ENCODE measurements around the gene PCLAF. TPM values are rescaled to one million over a fixed set of nuclear protein-coding genes. Genes with fewer than 3 reads are reported as not detected.
A peak's percentile ranks its signal among the peaks of the same experiment; 100 is the strongest.

PCLAF gene
- total and polyA plus RNA-seq, 2 of the 8 experiments (the other 6 are each of a cell fraction or from before 2014, with no cell fraction given): 76.2 to 124 TPM

GRCh38 chr15:64379216-64379960 lies 1.9 kb downstream of the PCLAF start:
- H3K27me3 ChIP-seq (replicated peaks in 1 of 4; ENCODE audit: control insufficient read depth in 3 of 4, extremely low read depth in 1 of 4, insufficient read depth in 3 of 4, low read length in 3 of 4): no peaks in the 10 kb centered on the region
- no peak overlapping the region for H2BK5ac ChIP-seq (ENCODE audit: low read depth, low read length)
- no peak overlapping the region for H2BK20ac ChIP-seq (ENCODE audit: low read length)
- no peak overlapping the region for H3K9ac ChIP-seq (replicated peaks in 1 of 4; ENCODE audit: extremely low read depth in 1 of 4, low read depth in 3 of 4, low read length in 3 of 4)
- H3K27ac ChIP-seq (ENCODE audit: low read depth, low read length): no peak overlapping the region
- no peak overlapping the region for H4K5ac ChIP-seq (ENCODE audit: insufficient read length, low read depth, low read length)
- H2AFZ ChIP-seq (ENCODE audit: low read length): no peak overlapping the region
- no peak for DNase-seq (ENCODE audit: low read depth in 1 of 2, low spot score in 2 of 2)
- H3K18ac ChIP-seq (ENCODE audit: extremely low read depth, low read length): no peak overlapping the region
- peaks cover 0 to 23% of the 10 kb centered on the region in 2 experiments; a peak in 2 of 4 replicates for H3K79me2 ChIP-seq (ENCODE audit: control insufficient read depth in 1 of 2, insufficient read depth in 2 of 2, low read length in 2 of 2)
- H3K4me2 ChIP-seq (ENCODE audit: insufficient read depth in 1 of 2, low read depth in 2 of 2, low read length in 2 of 2): peak overlapping the region; percentile 49 to 78; a peak in 3 of 4 replicates
- no peak overlapping the region for H4K91ac ChIP-seq (replicated peaks; ENCODE audit: insufficient read length, low read length)
- H3K9me3 ChIP-seq (ENCODE audit: insufficient read depth in 2 of 2, low read depth in 1 of 2, low read length in 1 of 2): no peaks in the 10 kb centered on the region
- H3K23me2 ChIP-seq (ENCODE audit: low read depth, low read length): peaks cover 5% of the 10 kb centered on the region; the same call in 1 of the 2 replicates
- no peak overlapping the region for H4K8ac ChIP-seq (ENCODE audit: extremely low read depth, insufficient read depth, low read length)
- WGBS, 2 experiments (ENCODE audit: extremely low coverage in 1 of 2, insufficient coverage in 1 of 2, insufficient read length in 1 of 2, insufficient replicate concordance in 2 of 2, low coverage in 1 of 2, low lambda C conversion rate in 2 of 2, missing lambda C conversion rate in 1 of 2): 77% methylated on average over 9 of the region's 9 CpGs; no CpG with 5 or more reads in 1 of the 2 experiments
- H2BK15ac ChIP-seq (ENCODE audit: low read length): no peak overlapping the region
- ChIA-PET POLR2A (ENCODE audit: partially characterized antibody) (interaction anchor here (0.6 to 2.9 kb wide), 6 partner anchors 8 to 440 kb away, joined by 3 to 12 read pairs (median 4); partner anchors contain the start of genes PPIB and TRIP4), CTCF (ENCODE audit: partially characterized antibody) (interaction anchor here (0.6 to 1.7 kb wide), 3 partner anchors 45 to 302 kb away, joined by 3 to 4 read pairs (median 3); no protein-coding TSS in a partner anchor)
- no peak overlapping the region for H3K4ac ChIP-seq (replicated peaks; ENCODE audit: insufficient read length, low read depth, low read length)
- FAIRE-seq: no peak
- H2BK120ac ChIP-seq (replicated peaks; ENCODE audit: low read depth, low read length): no peak overlapping the region
- H3K36me3 ChIP-seq (ENCODE audit: control insufficient read depth in 2 of 4, insufficient read depth in 4 of 4, low read length in 3 of 4): peaks cover 0 to 25% (median 10%) of the 10 kb centered on the region in 4 experiments; a peak in 4 of 8 replicates
- peaks cover 3% of the 10 kb centered on the region; the same call in 1 of the 2 replicates for H3K79me1 ChIP-seq (ENCODE audit: low read depth, low read length)
- no peak overlapping the region for H3K56ac ChIP-seq (replicated peaks; ENCODE audit: insufficient read length, low read depth, low read length)
- H2AK5ac ChIP-seq (ENCODE audit: low read depth, low read length): no peak overlapping the region
- peak overlapping the region in 3 of 4 experiments; percentile 11 to 90 (median 83); a peak in 6 of 8 replicates for H3K4me3 ChIP-seq (ENCODE audit: extremely low read depth in 1 of 4, insufficient read depth in 2 of 4, low read depth in 3 of 4, low read length in 4 of 4)
- H3K4me1 ChIP-seq (replicated peaks in 1 of 4; ENCODE audit: control insufficient read depth in 3 of 4, insufficient read depth in 4 of 4, low read length in 3 of 4): no peaks in the 10 kb centered on the region
- no peaks in the 10 kb centered on the region for H4K20me1 ChIP-seq (replicated peaks in 1 of 2; ENCODE audit: control insufficient read depth in 1 of 2, insufficient read depth in 2 of 2, low read length in 2 of 2)
- no peak overlapping the region for H2BK12ac ChIP-seq (ENCODE audit: low read depth, low read length)
- no peak overlapping the region for H3K23ac ChIP-seq (ENCODE audit: insufficient read length)
- no peak overlapping the region for H3K14ac ChIP-seq (ENCODE audit: insufficient read length)
- TF ChIP-seq HDAC2 (IDR thresholded peaks at IDR 0.05; ENCODE audit: borderline replicate concordance in 1 of 2, low read depth in 2 of 2, low read length in 2 of 2): no peak
- no peak for TF ChIP-seq GTF2F1 (IDR thresholded peaks at IDR 0.05; ENCODE audit: borderline replicate concordance, low read depth, low read length)
- no peak for TF ChIP-seq BACH1 (IDR thresholded peaks at IDR 0.05; ENCODE audit: low read length)
- TF ChIP-seq MAX (IDR thresholded peaks at IDR 0.05): no peak
- no peak for TF ChIP-seq POLR2AphosphoS5 (IDR thresholded peaks at IDR 0.05; ENCODE audit: low read depth, low read length)
- TF ChIP-seq CREB1 (IDR thresholded peaks at IDR 0.05): no peak
- no peak for TF ChIP-seq ATF3 (IDR thresholded peaks at IDR 0.05; ENCODE audit: insufficient read depth, low read depth, low read length)
- no peak for TF ChIP-seq RAD21 (IDR thresholded peaks at IDR 0.05 in 1 of 2, conservative IDR thresholded peaks at IDR 0.05 in 1 of 2; ENCODE audit: low read depth in 2 of 2, low read length in 2 of 2)
- no peak for TF ChIP-seq EZH2 (IDR thresholded peaks at IDR 0.05; ENCODE audit: low read depth, low read length, severe bottlenecking)
- no peak for TF ChIP-seq RNF2 (IDR thresholded peaks at IDR 0.05; ENCODE audit: borderline replicate concordance, low read depth, low read length, missing control alignments, poor library complexity, severe bottlenecking)

Data from H1 (cell line).